ENCODE data around the gene GLRX5. TPM values are rescaled to one million over a fixed set of nuclear protein-coding genes. Genes with fewer than 3 reads are reported as not detected.

Gene GLRX5
- total RNA-seq, 1 donor from 2014 or later, result 85.0 TPM

DNA sequence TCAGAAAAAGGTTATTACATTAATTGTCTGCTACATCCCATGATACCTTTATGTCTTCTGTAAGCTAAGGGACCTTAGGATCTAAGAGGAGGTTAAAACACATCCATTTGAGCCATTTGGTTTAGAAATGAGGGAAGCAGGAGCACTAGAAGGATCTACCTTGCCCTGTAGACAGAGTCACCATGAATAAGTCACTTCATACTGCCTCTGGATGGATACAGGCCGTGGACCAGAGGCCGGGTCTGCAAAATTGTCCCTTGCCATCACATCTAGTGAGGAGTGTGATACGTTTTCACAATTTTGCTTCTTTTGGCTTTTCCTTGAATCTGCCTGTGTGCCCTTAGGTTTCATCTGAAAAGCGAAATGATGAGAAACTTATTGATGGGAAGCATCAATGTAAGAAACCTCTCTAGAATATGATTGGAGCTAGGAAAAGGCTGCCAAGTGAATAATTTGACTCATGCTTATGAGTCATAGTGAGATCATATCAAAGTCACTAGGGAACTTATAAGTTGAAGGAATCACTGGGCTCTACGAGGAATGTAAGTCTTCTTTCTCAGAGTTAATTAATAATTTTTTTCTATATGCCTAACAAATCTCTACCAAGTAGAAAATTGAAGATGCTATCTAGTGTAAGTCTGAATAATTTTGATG, 10.8 kb downstream of the GLRX5 start:
- Histone ChIP-seq H3K27me3 (ENCODE audit: low read depth) (no peaks in the 10 kb centered on the region), H3K4me1 (peaks cover 72% of the 10 kb centered on the region), H3K36me3 (peaks cover 12% of the 10 kb centered on the region), H3K27ac (replicated peaks) (peak overlapping the region; percentile 66), H3K9me3 (replicated peaks) (no peaks in the 10 kb centered on the region), H3K4me3 (no peak overlapping the region)
- no peak for DNase-seq
- intact Hi-C loops (cut with micrococcal nuclease), result no loop called here
- TF ChIP-seq, protein P1, sequence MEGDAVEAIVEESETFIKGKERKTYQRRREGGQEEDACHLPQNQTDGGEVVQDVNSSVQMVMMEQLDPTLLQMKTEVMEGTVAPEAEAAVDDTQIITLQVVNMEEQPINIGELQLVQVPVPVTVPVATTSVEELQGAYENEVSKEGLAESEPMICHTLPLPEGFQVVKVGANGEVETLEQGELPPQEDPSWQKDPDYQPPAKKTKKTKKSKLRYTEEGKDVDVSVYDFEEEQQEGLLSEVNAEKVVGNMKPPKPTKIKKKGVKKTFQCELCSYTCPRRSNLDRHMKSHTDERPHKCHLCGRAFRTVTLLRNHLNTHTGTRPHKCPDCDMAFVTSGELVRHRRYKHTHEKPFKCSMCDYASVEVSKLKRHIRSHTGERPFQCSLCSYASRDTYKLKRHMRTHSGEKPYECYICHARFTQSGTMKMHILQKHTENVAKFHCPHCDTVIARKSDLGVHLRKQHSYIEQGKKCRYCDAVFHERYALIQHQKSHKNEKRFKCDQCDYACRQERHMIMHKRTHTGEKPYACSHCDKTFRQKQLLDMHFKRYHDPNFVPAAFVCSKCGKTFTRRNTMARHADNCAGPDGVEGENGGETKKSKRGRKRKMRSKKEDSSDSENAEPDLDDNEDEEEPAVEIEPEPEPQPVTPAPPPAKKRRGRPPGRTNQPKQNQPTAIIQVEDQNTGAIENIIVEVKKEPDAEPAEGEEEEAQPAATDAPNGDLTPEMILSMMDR (IDR thresholded peaks at IDR 0.05; ENCODE audit: borderline replicate concordance), result no peak

DNA sequence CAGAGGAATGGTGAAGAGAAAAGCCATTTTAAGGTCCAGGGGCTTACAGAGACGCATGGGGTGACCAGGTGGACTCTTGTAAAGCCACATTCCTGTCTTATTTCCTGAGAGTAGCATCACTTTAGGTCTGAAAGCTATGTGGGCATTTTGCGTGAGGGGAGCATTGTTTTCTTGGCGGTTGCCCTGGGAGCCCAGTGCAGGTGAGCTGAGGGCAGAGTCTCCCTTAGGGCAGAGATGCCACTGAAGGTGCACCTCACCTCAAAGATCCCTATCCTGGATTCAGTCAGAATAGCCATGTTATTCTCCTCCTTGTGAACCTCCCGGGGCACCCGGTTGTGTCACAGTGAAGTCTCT, 12.4 kb downstream of the GLRX5 start:
- H3K4me1 ChIP-seq, result peaks cover 58% of the 10 kb centered on the region
- TF ChIP-seq, protein P1 (IDR thresholded peaks at IDR 0.05; ENCODE audit: borderline replicate concordance), result no peak
- no peaks in the 10 kb centered on the region for H3K9me3 ChIP-seq (replicated peaks)
- intact Hi-C loops (cut with micrococcal nuclease), result no loop called here
- H3K27me3 ChIP-seq (ENCODE audit: low read depth), result no peaks in the 10 kb centered on the region
- H3K36me3 ChIP-seq, result peaks cover 12% of the 10 kb centered on the region
- no peak overlapping the region for H3K27ac ChIP-seq (replicated peaks)
- H3K4me3 ChIP-seq, result no peak overlapping the region
- DNase-seq, result no peak

DNA sequence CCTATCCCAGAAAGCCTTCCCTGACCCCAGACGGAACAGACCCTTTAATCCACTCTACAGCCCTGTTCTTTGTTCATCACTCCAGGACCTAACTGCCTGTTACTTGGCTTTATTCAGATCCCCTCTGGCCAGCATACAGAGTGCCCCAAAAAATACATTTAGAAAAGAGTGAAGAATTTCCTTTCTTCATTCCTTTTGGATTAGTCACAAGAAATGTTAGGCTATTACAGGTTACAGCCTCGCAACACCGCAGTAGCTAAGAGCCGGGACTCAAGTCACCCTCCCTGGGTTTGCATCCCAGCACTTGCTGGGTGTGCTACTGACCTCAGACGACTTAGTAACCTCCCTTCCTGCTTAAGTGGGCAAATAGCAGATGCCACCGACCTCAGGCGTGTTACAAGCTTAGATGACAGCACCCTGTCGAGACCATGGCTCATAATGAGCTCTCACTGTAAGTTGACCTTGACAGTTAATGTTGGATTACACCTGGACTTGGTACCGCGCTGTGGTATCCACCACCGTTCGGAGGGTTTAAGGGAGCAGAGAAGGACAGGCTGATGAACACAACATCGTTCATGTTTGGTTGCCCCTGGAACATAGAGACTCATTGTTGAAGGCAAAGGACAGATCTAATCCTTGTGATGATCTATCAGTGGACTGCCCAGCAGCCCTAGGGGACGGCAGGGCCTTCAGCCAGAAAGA, 12.9 kb downstream of the GLRX5 start:
- Histone ChIP-seq H3K27ac (replicated peaks) (no peak overlapping the region), H3K9me3 (replicated peaks) (no peaks in the 10 kb centered on the region), H3K4me1 (peaks cover 53% of the 10 kb centered on the region), H3K36me3 (peaks cover 12% of the 10 kb centered on the region), H3K27me3 (ENCODE audit: low read depth) (no peaks in the 10 kb centered on the region), H3K4me3 (no peak overlapping the region)
- TF ChIP-seq, protein P1 (IDR thresholded peaks at IDR 0.05; ENCODE audit: borderline replicate concordance), result no peak
- intact Hi-C loops (cut with micrococcal nuclease), result no loop called here
- DNase-seq, result no peak

DNA sequence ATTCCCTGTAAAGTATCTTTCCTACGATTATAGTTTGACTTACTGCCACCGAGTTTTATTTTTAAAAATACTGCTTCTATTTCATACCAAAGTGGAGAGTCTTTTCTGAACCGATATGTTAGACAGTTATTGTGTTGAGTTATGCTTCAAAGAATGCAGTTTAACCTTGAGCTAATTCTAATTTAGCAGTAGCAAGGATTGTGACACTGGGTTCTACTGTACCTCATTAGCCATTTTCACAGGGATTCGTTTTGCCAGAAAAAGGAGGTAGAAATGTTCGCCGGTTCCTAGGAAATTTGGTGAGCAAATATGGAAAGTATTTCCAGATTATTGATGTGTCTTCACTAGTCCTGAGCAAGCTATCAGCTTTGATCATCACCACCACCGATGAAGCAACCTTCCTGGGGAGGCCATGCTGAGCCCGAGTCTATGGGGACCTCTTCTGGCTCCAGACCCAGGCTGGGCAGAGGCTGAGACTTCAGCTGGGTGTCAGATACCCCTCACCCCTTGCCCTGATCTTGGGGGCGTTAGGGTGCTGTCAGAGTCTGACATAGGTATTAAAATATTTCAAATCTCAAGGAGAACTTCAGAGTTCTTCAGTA, 13.6 kb downstream of the GLRX5 start:
- Histone ChIP-seq H3K4me3 (no peak overlapping the region), H3K27ac (replicated peaks) (no peak overlapping the region), H3K36me3 (peaks cover 12% of the 10 kb centered on the region), H3K4me1 (peaks cover 49% of the 10 kb centered on the region), H3K9me3 (replicated peaks) (no peaks in the 10 kb centered on the region), H3K27me3 (ENCODE audit: low read depth) (no peaks in the 10 kb centered on the region)
- intact Hi-C loops (cut with micrococcal nuclease), result no loop called here
- no peak for DNase-seq
- TF ChIP-seq, protein P1 (IDR thresholded peaks at IDR 0.05; ENCODE audit: borderline replicate concordance), result no peak

DNA sequence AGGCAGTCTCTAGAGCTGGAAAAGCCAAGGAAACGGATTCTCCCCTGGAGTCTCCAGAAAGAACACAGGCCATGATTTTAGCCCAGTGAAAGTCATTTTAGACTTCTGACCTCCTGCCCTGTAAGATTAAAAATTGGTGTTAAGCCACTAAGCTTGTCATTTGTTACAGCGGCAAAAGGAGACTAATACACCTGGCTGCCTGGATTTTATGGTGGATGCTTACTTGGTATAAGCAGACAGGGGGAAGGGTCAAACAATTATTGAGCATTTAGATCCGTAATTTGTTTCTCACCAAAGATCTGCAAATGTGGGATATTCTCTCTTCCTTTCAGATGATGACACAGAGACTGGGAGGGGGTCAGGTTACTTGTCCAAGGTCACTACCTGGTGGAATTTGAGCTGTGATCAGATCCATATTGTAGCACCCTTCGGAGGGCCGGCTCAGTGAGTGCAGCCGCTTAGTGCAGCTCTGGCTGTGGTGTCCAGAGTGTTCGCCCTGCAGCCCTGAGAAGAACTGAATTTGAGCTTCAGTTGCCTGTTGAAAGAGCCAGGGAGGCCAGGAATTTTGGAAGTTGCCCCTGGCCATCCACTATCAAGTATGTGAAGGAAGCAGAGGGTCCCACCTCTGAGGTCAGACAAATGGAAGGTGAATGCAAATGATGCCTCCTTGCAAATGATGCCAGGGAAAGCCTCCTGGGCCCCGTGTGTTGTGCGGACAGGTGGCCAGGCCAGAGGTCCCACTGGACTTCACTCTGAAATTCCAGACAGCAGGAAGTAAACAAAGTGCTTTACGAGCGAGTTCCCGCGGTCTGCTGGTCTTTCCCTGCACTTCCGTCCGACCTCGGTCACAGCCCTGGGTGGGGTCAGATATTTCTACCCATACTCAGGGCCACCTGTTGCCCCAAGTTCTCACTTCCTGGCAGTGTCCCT, 15.1 kb downstream of the GLRX5 start:
- no peak overlapping the region for H3K4me3 ChIP-seq
- H3K27ac ChIP-seq (replicated peaks), result no peak overlapping the region
- DNase-seq, result no peak
- intact Hi-C loops (cut with micrococcal nuclease), result no loop called here
- H3K36me3 ChIP-seq, result no peaks in the 10 kb centered on the region
- TF ChIP-seq, protein P1 (IDR thresholded peaks at IDR 0.05; ENCODE audit: borderline replicate concordance), result no peak
- H3K9me3 ChIP-seq (replicated peaks), result no peaks in the 10 kb centered on the region
- no peaks in the 10 kb centered on the region for H3K27me3 ChIP-seq (ENCODE audit: low read depth)
- peaks cover 37% of the 10 kb centered on the region for H3K4me1 ChIP-seq

All from left ventricle myocardium inferior (tissue), 1 donor.